ENCODE measurements around the gene GAPVD1.

DNA sequence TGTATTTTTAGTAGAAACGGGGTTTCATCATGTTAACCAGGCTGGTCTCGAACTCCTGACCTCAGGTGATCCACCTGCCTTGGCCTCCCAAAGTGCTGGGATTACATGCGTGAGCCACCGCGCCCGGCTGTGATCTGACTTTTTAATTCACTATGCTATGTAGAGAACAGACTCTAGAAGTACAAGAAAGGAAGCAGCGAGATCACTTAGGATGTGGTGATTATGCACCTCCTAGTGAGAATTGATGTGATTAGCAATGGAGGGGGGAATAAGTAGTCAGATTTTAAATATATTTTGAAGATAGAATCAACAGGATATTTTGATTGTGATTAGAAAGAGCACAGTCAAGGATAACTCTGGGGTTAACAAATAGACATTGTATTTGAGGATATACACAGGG is 36.3 kb downstream of the GAPVD1 start:
- TF ChIP-seq POLR2A (IDR thresholded peaks at IDR 0.05; ENCODE audit: low read length), result no peak
- TF ChIP-seq GATA3 (IDR thresholded peaks at IDR 0.05; ENCODE audit: borderline replicate concordance), result no peak
- TF ChIP-seq, protein P1, sequence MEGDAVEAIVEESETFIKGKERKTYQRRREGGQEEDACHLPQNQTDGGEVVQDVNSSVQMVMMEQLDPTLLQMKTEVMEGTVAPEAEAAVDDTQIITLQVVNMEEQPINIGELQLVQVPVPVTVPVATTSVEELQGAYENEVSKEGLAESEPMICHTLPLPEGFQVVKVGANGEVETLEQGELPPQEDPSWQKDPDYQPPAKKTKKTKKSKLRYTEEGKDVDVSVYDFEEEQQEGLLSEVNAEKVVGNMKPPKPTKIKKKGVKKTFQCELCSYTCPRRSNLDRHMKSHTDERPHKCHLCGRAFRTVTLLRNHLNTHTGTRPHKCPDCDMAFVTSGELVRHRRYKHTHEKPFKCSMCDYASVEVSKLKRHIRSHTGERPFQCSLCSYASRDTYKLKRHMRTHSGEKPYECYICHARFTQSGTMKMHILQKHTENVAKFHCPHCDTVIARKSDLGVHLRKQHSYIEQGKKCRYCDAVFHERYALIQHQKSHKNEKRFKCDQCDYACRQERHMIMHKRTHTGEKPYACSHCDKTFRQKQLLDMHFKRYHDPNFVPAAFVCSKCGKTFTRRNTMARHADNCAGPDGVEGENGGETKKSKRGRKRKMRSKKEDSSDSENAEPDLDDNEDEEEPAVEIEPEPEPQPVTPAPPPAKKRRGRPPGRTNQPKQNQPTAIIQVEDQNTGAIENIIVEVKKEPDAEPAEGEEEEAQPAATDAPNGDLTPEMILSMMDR (IDR thresholded peaks at IDR 0.05), result no peak
- no peak for TF ChIP-seq RAD21 (conservative IDR thresholded peaks at IDR 0.05 in 1 of 2, IDR thresholded peaks at IDR 0.05 in 1 of 2)
- TF ChIP-seq, protein P2, sequence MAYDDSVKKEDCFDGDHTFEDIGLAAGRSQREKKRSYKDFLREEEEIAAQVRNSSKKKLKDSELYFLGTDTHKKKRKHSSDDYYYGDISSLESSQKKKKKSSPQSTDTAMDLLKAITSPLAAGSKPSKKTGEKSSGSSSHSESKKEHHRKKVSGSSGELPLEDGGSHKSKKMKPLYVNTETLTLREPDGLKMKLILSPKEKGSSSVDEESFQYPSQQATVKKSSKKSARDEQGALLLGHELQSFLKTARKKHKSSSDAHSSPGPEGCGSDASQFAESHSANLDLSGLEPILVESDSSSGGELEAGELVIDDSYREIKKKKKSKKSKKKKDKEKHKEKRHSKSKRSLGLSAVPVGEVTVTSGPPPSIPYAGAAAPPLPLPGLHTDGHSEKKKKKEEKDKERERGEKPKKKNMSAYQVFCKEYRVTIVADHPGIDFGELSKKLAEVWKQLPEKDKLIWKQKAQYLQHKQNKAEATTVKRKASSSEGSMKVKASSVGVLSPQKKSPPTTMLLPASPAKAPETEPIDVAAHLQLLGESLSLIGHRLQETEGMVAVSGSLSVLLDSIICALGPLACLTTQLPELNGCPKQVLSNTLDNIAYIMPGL (CRISPR knock-in tag; IDR thresholded peaks at IDR 0.05; ENCODE audit: borderline replicate concordance), result no peak
- TF ChIP-seq, protein P3, sequence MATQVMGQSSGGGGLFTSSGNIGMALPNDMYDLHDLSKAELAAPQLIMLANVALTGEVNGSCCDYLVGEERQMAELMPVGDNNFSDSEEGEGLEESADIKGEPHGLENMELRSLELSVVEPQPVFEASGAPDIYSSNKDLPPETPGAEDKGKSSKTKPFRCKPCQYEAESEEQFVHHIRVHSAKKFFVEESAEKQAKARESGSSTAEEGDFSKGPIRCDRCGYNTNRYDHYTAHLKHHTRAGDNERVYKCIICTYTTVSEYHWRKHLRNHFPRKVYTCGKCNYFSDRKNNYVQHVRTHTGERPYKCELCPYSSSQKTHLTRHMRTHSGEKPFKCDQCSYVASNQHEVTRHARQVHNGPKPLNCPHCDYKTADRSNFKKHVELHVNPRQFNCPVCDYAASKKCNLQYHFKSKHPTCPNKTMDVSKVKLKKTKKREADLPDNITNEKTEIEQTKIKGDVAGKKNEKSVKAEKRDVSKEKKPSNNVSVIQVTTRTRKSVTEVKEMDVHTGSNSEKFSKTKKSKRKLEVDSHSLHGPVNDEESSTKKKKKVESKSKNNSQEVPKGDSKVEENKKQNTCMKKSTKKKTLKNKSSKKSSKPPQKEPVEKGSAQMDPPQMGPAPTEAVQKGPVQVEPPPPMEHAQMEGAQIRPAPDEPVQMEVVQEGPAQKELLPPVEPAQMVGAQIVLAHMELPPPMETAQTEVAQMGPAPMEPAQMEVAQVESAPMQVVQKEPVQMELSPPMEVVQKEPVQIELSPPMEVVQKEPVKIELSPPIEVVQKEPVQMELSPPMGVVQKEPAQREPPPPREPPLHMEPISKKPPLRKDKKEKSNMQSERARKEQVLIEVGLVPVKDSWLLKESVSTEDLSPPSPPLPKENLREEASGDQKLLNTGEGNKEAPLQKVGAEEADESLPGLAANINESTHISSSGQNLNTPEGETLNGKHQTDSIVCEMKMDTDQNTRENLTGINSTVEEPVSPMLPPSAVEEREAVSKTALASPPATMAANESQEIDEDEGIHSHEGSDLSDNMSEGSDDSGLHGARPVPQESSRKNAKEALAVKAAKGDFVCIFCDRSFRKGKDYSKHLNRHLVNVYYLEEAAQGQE (IDR thresholded peaks at IDR 0.05), result no peak
- TF ChIP-seq MAFK (IDR thresholded peaks at IDR 0.05; ENCODE audit: partially characterized antibody), result no peak

Measured in A549 (cell line).